ENCODE results near the gene MEF2C.

MEF2C gene

GRCh38 chr5:88756953-88757352 lies 126.0 kb downstream of the MEF2C start:
- DNase-seq (ENCODE audit: low read depth): no peak

DNA sequence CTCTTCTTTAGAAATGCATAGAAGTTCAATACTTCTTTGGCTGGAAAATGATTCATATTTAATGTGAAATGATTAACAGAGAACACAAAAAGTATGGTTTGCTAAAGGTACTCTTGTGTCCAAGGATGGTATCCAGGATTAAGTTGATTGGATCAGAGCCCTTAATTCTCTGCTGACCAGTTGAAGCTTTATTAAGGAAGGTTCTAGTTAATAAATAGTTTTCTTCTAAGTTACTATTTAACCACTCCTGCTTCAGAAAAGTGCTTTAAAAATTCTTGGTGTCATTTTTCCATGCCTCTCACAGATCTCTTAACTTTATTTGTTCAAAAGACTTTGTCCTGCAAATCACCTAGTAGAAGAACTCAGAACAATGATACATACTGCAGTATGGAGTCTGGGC lies 134.3 kb downstream of the MEF2C start:
- no peak for DNase-seq (ENCODE audit: low read depth)

DNA sequence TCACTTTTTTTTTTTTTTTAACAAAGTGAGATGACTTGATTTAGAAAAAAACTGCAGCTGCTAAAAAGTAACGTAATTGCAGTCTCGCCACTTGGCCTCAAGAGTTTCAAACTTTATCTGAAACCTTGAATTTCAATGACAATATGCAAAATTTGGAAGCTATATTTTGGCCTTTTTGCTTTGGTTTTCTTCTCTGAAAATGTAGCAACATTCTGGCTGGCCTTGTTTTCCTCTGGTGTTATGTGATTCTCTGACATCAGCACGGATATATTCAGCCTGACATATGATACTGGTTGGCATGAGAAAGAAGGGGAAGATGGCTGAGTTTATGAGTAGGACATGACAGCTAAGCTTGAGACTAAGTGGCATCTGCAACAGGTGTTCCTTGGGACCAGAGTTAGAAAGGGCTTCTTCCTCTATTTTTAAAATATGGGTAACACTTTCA lies 136.5 kb downstream of the MEF2C start:
- DNase-seq (ENCODE audit: low read depth): no peak

DNA sequence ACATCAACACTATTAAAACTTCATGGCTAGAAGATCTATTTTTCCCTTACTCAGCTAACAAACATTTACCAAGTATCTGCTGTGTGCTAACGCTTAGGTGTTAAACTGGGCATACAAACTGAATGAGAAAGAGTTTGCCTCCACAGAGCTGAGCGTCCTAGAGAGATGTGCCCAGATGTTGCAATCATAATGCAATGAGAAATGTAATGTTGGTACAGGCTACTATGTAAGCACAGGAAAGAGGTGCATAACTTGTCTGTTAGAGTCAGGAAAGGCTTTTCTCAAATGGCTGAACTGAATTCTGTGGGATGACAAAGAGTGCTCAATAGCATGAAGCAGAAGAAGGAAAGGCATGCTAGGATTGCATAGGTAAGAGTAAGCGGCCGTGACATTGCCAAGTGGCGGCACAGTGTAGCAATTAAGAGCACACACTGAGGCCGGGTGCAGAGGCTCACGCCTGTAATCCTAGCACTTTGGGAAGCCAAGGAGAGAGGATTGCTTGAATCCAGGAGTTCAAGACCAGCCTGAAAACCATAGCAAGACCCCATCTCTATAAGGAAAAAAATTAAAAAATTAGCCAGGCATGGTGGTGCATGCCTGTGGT lies 137.8 kb downstream of the MEF2C start:
- DNase-seq (ENCODE audit: low read depth): no peak

- DNase-seq (ENCODE audit: low read depth): no peak
Observed at GRCh38 chr5:88743231-88743834, 139.7 kb downstream of the MEF2C start.

GRCh38 chr5:88741964-88742363 lies 141.0 kb downstream of the MEF2C start:
- no peak for DNase-seq (ENCODE audit: low read depth)

DNA sequence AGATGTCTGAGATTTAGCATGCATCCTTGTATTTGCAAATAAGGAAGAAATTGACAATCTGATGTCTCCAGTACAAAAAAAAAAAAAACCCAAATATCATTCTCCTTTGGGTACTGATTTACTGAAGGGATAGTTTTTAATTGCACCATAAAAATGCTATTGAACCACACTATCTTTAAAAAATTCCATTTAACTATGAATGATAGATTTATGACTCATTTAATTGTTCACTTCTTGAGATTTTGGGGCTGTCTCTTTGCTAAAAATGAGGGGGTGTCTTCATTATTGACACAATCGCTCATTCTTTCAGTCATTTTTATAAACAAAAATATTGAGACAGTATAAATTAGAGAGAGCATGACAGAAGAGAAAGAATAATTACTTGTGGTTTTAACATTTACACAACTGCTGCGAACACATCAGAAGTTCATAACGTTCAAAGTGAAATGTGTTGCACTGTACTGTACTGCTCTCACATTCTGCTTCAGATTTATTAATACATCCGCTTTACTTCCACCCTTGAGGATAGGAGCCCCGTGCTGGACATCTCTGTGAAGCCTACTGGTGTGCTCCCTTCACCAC lies 142.3 kb downstream of the MEF2C start:
- DNase-seq (ENCODE audit: low read depth): no peak

GRCh38 chr5:88736494-88736893 lies 146.5 kb downstream of the MEF2C start:
- no peak for DNase-seq (ENCODE audit: low read depth)

- no peak for DNase-seq (ENCODE audit: low read depth)
Observed at GRCh38 chr5:88734983-88735382, 148.0 kb downstream of the MEF2C start.

- DNase-seq (ENCODE audit: low read depth): no peak
Observed at GRCh38 chr5:88734191-88734640, 148.8 kb downstream of the MEF2C start.

DNA sequence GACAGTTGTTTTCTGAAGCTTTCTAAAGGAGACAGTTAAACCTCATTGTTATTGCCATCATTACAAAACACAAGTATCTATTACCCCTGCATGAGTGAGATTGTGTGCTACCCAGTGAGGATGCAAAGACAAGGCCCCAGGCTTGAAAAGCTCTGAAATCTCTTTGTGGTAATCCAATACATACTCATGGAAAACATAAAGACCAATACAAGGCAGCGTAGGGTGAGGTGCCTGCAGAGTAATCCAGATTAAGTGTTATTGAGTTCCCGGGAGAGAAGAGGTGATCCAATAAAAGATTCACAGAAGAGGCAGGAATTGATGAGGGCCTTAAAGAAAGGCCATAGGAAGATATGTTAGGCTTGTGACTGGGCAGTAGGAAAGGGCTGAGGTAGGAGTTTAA lies 150.1 kb downstream of the MEF2C start:
- DNase-seq (ENCODE audit: low read depth): no peak

DNA sequence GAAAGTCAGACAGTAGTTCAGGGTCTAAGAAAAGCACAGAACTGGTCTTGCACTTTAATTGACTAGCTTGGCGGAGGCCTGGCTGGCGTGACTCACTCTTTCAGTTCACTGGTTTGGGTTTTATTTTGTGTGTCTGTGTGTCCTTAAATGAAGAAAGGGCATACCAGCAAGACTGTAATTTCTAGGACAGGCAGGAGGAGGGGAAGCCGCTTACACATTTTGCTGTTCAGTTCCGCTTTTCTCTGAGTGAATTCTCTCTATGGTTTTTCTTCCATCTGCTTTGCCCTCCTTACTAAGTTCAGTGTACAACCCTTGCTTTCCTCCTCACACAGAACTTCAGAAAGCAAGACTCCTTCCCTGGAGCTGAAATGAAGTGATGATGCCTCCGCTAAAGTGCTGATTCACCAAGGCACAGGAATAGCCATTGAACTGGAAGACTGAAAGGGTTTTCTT lies 150.8 kb downstream of the MEF2C start:
- DNase-seq (ENCODE audit: low read depth): no peak

- DNase-seq (ENCODE audit: low read depth): no peak
Observed at GRCh38 chr5:88729829-88730182, 153.2 kb downstream of the MEF2C start.

GRCh38 chr5:88729084-88729828 lies 153.7 kb downstream of the MEF2C start:
- DNase-seq (ENCODE audit: low read depth): peak; percentile 4

- no peak for DNase-seq (ENCODE audit: low read depth)
Observed at GRCh38 chr5:88727705-88728313, 155.2 kb downstream of the MEF2C start.

DNA sequence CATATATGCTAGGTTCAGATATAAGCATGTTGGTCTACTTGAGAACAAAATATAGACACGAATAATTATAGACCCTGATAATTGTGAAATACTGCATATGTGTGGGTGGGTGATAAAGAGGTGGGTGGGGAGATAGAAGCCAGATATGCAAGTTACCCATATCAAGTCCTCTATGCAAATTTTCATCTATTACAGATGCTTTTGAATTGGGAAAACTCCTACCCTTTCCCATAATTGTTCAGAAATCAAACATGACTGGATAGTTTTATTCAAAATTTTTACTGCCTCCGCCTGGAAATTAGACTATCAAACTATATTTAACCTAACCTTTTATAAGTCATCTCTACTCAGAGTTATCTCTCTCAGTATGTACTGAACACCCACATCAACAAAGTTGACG lies 157.5 kb downstream of the MEF2C start:
- no peak for DNase-seq (ENCODE audit: low read depth)

GRCh38 chr5:88724201-88724600 lies 158.8 kb downstream of the MEF2C start:
- DNase-seq (ENCODE audit: low read depth): no peak

DNA sequence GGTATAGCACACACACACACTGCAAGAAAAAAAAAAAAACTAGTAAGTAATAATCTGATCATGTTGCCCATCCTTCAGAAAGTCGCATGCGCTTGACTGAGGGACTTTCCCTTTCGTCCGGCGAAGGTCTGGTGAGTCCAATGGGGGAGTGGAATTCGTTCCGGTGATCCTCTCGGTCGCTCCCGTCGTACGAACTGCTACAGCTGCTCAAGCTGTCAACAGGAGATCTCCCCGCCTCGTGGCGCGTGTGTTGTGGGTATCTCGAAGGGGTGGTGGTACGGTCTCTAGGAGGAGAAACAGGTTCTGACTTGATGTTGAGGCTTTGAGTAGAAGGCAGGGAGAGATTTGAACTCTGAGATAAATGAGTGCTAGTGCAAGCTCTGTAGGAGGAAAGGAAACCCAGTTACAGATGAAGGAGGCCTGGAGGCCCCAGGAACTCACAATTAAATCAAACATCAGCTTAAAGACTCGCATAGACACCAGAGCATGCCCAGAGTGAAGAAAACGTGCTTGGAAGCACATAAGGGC lies 160.4 kb downstream of the MEF2C start:
- no peak for DNase-seq (ENCODE audit: low read depth)

DNA sequence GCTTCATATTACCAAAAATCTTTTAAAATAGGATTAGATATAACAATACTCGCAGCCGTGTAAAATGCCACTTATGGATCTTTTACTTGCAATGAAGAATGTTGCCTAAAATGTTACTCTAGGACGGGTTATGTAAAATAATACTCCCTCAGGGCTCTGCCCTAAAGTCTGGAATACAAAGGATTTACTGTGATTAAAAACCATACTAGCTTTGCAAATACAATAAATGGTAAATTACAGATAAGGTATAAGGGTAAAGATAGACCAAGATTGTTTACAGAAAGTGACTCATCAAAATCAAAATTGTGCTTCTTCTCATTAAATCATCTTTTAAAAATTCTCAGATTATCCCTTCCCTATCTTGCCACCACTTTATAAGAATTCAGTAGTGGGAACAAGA lies 163.6 kb downstream of the MEF2C start:
- no peak for DNase-seq (ENCODE audit: low read depth)

DNA sequence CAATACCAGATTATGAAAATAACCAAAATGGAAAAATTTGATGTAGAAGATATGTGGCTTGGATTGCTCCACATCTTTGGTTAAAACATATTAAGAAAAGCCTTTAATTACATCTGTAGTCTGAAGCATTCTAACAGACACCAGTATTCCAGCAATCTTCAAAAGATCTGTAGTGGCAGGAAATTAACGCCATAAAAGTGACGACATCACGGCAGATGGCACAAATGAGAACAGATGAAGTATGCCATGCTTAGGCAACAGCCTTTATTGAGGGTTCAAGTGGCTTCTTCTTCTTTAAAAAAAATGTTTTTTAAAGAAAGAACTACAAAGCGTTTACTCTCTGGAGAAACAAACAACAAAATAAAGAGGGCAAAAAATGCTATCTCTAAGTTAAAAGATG lies 164.2 kb downstream of the MEF2C start:
- DNase-seq (ENCODE audit: low read depth): no peak

DNA sequence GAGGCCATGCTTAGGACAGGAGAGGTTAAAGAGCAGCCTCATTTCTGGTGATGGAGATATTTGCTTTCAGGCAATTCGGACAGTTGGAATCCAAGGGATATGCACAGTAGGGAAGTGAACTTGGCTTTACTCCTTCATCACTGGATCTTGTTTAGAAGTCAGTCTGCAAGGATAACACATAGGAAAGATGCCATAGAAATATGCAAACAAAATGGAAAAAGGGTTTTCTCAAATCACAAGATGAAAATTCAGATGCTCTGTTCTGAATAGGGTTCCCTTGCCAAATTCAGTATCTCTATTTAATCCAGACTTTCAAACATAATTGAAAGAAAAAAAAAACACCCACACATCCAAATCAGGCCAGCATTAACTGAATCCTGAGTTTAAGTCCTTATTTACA lies 166.9 kb downstream of the MEF2C start:
- no peak for DNase-seq (ENCODE audit: low read depth)

DNA sequence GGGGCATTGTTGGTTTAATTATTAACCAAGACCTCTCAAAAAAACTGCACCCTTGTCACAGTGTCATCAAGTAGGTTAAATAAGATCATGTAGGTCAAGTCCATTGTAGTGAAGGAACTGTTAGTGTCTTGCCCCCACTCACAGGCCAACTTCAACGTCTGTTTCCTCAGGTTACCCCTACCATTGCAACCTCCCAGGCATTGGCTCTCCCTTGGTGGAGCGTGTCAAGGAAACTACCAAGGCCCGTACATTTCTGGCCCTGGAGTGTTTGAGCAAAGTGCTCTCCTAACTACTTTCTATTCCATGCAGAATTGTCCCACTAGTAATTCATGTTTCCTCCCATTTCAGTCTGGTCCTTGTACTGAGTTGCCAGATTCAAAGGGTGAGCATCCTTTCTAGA lies 167.5 kb downstream of the MEF2C start:
- DNase-seq (ENCODE audit: low read depth): no peak
